GM12875 (cell line): Measurements from ENCODE around the gene PDAP1.

Experiments used
- H3K4me3 ChIP-seq: one replicate; pipeline ENCODE4 v1.5.1; 2011; ENCODE audit warnings: low read depth, low read length, control low read depth
- CTCF ChIP-seq: IDR thresholded peaks from 2 replicates; pipeline ENCODE4 v1.5.1; 2011; ENCODE audit warnings: low read depth, mild to moderate bottlenecking, control low read depth, inconsistent platforms, low read length, moderate library complexity, borderline replicate concordance; ENCODE audit not compliant: insufficient read depth

PDAP1 gene

GRCh38 chr7:99396418-99397296 is 11.7 kb downstream of the PDAP1 start:
- H3K4me3 ChIP-seq: no peak overlapping the region
- no peak for TF ChIP-seq CTCF

- no peak for TF ChIP-seq CTCF
- no peak overlapping the region for H3K4me3 ChIP-seq
These were observed 12.6 kb downstream of the PDAP1 start for GRCh38 chr7:99395616-99396327.

GRCh38 chr7:99394188-99394502 is 14.3 kb downstream of the PDAP1 start:
- TF ChIP-seq CTCF: no peak

GRCh38 chr7:99393355-99394187 is 14.8 kb downstream of the PDAP1 start:
- no peak for TF ChIP-seq CTCF
- no peak overlapping the region for H3K4me3 ChIP-seq

More at GRCh38 chr7:99394188-99394502, 14.3 kb downstream of the PDAP1 start:
- no peak overlapping the region for H3K4me3 ChIP-seq

GRCh38 chr7:99392659-99393354 is 15.6 kb downstream of the PDAP1 start:
- no peak for TF ChIP-seq CTCF
- no peak overlapping the region for H3K4me3 ChIP-seq

GRCh38 chr7:99392046-99392445 is 16.4 kb downstream of the PDAP1 start:
- H3K4me3 ChIP-seq: no peak overlapping the region
- no peak for TF ChIP-seq CTCF
